GM12872 (cell line): ENCODE measurements around the gene FBXL14.

Experiments used
- CTCF ChIP-seq: IDR thresholded peaks from 3 replicates; pipeline ENCODE4 v1.5.1; 2011; ENCODE audit warnings: low read depth, mild to moderate bottlenecking, low read length, moderate library complexity; ENCODE audit not compliant: insufficient read depth

The FBXL14 gene

GRCh38 chr12:1540690-1541089, 53.7 kb downstream of the FBXL14 start:
- TF ChIP-seq CTCF = no peak

DNA sequence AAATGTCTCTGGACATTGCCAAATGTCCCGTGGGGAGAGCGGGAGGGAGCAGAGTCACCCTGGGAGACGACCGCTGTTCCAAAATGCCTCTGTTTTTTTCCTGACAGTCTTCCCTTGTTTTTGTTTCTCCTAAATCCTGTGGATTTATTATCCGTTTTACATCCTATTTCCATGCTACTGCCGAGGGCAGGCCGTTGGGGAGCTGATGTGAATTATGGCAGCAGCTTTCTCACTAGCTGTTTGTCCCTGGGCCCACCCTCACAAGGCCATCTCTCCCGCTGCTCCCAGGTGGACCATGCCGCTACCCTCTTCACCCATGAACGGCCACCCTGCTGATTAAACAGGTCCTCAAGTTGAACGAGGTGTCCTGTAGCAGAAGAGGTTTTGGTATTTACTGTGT, 55.2 kb downstream of the FBXL14 start:
- no peak for TF ChIP-seq CTCF

DNA sequence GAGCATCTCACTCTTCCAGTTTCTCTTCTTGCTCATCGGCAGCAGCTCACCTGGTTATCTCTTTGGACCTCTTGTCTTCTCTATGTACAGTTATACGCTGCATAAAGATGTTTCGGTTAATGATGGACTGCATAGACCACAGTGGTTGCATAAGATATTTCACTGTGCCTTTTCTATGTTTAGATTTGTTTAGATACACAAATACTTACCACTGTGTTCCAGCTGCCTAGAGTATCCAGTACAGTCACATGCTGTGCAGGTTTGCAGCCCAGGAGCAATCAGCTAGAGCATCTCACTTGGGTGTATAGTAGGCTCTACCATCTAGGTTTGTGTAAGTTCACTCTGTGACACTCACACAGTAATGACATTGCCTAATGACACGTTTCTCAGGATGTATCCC, 57.6 kb downstream of the FBXL14 start:
- TF ChIP-seq CTCF = no peak

GRCh38 chr12:1534748-1535147, 59.6 kb downstream of the FBXL14 start:
- no peak for TF ChIP-seq CTCF

DNA sequence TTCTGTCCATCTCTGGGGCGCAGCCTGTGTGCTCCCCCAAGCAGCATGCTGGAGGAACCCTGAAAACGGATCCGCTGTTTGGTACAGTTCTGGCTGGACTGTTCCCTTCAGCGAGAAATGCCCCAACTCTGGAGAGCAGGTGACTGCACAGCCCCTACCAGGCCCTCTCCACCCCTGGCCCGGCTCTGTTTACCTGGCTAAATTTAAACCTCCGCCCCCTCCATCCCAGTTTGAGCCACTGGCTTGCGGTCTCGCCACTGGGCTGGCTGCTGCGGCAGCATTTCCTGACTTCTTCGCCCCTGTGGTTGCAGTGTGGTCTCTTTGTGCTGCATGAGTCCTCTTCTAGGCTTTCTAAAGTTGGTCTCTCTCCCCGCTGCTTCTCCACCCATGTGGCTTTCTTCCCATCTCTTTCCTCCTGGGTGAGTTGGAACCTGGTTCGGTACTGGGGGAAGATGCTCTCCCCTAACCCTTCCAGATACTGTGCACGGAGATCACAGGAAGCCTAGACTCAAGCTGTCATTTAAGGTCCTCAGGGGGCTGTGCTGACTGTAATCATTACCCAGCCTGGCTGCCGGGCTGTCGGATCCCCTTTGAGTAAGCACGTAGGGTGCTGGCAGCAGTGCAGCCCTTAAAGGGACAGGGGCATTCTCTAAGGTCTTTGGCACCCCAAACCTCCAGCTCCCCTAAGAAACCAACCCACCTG, 60.6 kb downstream of the FBXL14 start:
- no peak for TF ChIP-seq CTCF

DNA sequence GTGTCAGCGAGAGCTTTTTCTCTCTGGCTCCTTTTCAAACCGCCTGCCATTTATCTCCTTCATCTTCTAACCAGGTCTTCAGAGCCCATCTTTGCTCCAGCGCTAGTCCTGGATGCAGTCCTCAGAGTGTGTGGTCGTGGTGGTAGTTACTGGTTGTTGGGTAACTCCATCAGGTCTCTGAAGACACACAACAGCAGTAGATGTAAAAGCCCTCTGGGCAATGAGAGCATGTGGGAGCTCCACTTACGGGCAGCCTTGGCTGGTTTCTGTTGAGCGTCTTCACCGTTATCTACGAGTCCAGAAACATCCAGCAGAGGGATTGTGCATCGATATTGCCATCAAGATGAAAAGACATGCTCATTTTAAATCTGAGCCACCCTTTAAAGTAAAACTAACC, 61.2 kb downstream of the FBXL14 start:
- peak; percentile 57 for TF ChIP-seq CTCF

DNA sequence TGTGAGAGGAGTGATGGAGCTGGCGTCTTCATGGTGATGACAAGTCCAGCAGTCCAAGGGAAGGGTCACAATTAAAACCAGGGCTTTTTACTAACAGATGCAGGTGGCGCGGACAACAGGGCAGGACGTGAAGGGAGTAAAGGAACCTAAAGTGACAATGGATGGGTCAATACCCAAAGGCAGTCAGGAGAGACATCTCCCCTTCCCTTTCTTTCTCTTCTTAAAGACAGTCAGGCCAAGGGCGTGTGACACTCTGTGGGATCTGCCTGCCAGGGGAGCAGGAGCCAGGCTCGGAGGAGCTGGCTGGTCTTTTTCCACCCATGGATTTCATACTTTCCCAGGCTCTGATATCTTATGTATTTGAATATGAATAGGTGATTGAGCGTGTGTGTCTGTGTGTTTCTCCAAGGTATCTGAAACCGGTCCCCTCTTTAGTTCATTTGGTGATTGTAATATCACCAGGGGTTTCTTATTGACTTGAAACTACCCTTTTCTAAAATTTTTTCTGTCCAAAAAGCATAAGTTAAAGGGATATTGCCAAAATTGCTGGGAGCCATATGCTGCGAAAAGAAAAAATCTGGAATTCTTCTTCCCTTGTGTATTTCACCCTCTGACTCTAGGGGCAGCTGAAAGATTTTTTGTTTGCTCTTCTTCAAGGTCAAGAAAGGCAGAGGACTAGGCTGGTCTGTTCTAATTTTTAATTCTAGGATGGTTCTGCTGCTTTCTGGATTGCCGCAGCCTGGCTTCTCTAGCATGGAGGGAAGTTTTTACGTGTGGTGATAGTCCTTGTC, 61.8 kb downstream of the FBXL14 start:
- 0 out of 3 replicates have a peak, but pooled peaks have one; percentile 25 for TF ChIP-seq CTCF
